Breast epithelium (tissue), 3 donors: ENCODE measurements around the gene CCDC74A.
"Not testable (repeated sequence)": the region's sequence is repeated elsewhere in the genome, so short reads cannot be mapped to it uniquely, and the experiment has no call there.

Experiments used
- CTCF ChIP-seq, 3 donors: fragments of 450-650 bp; IDR thresholded peaks; one replicate each; pipeline ENCODE4 v1.5.1; 2016 to 2017; ENCODE audit warnings: antibody characterized with exemption in 3 of 3, mild to moderate bottlenecking in 3 of 3, moderate library complexity in 3 of 3
- POLR2A ChIP-seq: fragments of 450-650 bp; IDR thresholded peaks from one replicate; pipeline ENCODE4 v1.6.1; 2016; ENCODE audit warnings: antibody characterized with exemption, mild to moderate bottlenecking, moderate library complexity
- POLR2AphosphoS5 ChIP-seq, 3 donors: sonication (generic); formaldehyde crosslinking; IDR thresholded peaks; one replicate each; pipeline ENCODE4 v1.6.1; 2017; ENCODE audit warnings: antibody characterized with exemption in 3 of 3

GRCh38 chr2:131538856-131539255, 11.2 kb downstream of the CCDC74A start:
- not testable (repeated sequence) for TF ChIP-seq POLR2A; CTCF (IDR thresholded peaks at IDR 0.05); POLR2AphosphoS5 (IDR thresholded peaks at IDR 0.05)
